Measurements from ENCODE around the gene CREB3.

- TF ChIP-seq EP300 (IDR thresholded peaks at IDR 0.05) = no peak
- TF ChIP-seq, protein P1, sequence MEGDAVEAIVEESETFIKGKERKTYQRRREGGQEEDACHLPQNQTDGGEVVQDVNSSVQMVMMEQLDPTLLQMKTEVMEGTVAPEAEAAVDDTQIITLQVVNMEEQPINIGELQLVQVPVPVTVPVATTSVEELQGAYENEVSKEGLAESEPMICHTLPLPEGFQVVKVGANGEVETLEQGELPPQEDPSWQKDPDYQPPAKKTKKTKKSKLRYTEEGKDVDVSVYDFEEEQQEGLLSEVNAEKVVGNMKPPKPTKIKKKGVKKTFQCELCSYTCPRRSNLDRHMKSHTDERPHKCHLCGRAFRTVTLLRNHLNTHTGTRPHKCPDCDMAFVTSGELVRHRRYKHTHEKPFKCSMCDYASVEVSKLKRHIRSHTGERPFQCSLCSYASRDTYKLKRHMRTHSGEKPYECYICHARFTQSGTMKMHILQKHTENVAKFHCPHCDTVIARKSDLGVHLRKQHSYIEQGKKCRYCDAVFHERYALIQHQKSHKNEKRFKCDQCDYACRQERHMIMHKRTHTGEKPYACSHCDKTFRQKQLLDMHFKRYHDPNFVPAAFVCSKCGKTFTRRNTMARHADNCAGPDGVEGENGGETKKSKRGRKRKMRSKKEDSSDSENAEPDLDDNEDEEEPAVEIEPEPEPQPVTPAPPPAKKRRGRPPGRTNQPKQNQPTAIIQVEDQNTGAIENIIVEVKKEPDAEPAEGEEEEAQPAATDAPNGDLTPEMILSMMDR (IDR thresholded peaks at IDR 0.05) = no peak
- no peak for TF ChIP-seq POLR2AphosphoS5 (IDR thresholded peaks at IDR 0.05)
- TF ChIP-seq POLR2A (IDR thresholded peaks at IDR 0.05) = no peak
Observed at GRCh38 chr9:35776018-35776417, 43.6 kb downstream of the CREB3 start.

All from upper lobe of left lung (tissue), 4 donors.